NCI-H1930 (cell line): ENCODE data around the gene C10orf71.

Source experiments
- DNase-seq, 2 experiments: peaks; one replicate each; lab custom pipeline; 2025; lab: John Stamatoyannopoulos, UW

Gene C10orf71

DNA sequence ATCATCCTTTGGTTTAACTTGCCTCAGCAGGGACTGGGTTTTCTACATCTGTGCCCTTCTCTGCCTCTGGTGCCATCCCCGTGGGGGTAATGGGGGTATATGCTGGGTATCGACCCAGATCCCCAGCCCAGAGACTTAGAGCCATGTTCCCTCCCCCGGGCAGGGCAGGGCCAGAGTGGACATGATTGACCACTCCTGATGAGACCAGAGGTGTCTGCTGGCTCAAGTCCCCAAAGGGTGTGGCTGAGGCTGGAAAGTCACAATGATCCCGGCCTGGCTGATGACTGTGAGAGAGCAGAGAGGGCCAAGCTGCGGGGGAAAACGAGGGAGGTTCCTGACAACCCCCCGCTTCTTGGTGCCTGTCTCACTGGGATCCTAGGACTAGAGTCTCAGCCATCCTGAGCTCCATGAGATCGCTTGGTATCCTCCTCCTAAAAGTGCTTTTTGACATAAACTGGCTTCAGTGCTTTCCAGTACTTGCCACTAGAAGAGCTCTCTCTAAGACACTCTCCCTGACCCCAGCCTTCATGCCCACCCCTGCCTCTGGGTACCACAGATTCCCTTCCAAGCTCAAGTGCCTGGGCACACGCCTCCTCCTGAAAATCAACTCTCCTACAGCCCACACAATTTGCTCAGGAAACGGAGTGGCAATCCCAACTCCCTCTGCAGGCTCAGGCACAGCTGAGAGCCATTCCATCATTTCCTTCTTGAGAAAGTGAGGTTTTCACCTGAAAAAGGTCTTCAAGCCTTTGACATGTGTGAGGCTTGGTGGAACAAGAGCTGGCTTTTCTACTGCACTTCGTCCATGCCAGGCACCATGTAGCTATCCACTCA, 63.0 kb downstream of the C10orf71 start:
- DNase-seq: no peak

DNA sequence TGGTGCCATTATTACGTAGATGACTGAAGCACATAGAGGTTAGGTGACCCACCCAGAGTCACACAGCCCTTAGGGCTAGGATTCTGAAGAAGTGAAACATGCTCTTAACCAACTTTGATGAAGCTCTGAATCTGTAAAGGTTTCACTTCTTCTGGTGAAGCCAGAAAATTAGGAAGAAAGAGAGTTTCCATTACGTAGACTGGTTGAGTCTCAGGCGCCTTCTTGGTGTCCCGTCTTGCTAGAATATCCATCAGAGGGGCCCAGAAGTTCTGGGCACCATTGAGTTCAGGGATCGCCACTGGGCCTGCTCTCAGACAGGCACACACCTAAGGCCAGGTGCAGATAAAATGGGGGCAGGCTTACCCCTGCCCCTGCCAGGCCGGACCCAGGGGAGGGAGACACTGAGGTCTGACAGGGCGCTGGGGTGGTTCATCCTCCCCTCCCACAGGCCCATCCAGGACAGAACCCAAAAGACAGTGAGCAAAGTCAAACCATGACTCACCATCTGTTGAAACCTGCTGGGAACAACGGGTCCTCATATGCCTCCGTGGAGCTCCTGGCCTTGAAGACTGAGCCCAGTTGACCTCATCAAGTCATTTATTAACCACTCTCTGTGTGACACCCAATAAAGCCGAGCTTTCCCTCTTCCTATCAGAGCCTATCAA, 63.8 kb downstream of the C10orf71 start:
- DNase-seq: no peak

DNA sequence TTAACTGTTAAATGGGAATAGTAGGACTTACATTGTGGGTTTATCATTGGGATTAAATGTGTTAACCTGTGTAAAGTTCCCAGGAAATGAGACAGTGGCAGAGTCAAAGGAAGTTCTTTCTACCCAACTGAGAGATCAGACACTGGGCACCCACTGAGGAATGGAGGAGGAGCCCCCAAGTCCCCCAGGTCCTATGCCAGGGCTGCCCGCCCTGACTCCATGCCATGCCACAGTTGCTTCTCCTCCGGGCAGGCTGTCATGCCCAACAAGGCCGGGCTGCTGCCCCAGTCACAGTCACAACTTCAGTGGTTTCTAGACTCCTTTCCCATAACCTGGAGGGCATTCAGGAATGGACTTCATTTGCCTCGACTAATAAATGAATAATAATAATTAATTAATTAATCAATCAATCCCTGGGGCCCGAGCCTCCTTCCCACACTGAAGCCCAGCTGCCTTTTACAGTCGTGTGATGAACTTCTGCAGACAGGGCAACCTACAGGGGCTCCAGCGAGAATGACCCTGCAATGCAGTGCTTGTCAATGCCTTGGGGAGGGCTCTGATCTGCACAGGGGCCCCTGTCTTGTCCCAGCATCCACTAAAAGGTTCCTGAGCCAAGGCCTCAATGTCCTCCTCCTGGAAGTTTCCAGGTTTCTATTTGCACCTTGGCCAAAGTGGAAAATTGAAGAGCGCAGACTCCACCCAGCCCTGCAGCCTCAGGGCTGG, 64.5 kb downstream of the C10orf71 start:
- DNase-seq: no peak

DNA sequence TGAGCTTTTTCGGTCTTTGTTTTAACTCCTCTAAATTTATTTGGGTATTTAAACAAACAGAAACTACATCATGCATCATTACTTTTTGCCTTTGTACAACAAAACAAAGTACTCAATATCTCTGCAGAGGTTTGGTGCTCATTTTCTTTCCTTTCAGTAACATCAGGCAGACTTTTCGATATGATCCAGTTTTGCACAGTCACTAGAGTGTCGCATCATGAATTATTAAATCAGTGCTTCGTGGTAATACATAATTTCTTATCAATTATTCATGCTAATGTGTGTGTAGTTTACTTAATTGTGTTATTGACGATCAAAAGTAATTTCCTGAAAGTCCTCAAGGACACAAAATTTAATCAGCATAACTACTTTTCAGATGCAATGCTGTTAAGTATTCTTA, 65.1 kb downstream of the C10orf71 start:
- no peak for DNase-seq

DNA sequence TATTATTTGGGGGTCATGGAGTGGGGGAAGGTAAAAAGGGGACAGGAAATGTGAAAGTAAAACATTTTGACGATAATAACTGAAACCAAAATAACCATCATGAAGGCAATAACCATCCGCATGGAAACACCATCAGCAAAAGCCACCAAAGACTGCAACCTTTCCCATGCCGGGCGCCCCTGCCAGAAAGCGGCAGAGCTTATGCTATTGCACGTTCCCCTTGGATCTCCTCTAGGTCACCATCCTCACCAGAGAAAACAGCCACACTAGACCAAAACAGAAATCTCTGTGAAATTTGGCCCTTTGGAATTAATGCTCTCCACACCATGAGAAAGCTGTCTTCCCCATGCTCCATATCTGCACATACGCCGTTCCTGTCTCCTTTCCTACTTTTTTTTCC, 65.8 kb downstream of the C10orf71 start:
- DNase-seq: no peak

DNA sequence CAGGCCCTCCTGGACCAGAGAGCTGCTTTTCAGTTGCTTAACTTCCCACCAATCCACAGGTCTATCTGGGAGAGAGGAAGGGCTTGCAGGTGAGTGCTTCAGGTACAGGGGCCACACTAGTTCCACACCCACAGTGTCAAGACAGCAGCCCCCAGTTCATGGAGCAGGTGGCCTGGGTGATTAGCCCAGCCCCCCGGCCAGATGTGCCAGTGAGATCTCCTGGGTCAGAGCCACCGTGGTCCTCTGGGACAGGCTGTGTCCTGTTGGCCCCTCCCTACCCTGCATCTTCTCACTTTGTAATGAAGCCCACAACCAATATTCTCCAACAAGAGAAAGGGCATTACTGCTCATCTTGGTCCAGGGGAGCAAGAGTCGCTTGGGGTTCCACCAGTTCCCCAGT, 66.3 kb downstream of the C10orf71 start:
- DNase-seq: no peak

DNA sequence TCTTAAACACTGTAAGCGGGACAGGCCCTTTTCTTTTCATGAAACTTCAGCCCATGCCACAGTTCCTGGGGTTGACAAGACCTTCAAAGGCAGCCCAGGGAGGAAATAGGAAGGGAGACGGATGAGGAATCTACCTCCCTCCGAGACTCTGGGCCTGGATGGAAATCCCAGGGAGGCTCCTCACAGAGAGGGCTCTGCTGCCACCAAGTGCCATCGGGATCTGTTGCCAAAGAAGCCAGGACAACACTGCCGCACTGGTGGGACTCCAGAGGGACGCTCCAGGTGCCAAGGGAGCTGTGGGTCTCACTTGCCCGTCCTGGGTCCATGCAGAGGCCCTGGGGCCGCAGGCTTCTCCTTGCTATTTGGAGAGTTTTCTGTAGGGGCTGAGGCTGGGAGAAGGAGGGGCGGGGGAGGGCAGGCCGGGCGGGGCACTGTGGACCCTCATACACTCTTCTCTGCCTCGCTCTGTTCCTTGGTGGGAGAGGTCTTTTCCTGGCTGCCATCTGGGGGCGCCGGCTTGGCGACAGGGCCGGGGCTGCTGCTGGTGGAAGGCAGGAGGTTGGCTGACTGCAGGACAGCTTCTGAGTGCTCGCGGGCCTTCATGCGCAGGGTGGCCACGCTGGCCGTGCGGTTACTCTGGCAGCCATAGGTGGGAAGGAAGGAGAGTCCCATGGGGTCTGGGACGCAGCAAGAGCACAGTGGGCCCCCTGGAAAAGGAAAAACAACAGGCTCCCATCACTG, 66.9 kb downstream of the C10orf71 start:
- DNase-seq: no peak

DNA sequence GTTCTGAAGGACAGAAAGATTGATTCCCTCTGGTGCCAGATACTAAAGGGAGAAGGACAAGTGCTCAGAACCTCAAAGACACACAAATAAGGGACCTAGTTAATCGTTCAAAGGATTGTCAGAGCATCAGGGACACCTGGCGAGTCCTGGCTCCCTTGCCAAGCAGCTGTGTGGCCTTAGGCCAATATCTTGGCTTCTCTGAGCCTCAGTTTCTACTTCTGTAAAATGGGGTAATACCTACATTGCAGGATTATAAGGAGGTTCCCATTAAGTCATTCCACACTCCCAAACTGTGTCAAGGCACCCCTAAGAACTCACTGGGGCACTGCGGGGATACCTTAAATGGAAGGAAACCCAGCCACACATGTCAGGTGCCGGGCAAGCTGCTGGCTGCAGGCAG, 67.5 kb downstream of the C10orf71 start:
- DNase-seq: no peak

DNA sequence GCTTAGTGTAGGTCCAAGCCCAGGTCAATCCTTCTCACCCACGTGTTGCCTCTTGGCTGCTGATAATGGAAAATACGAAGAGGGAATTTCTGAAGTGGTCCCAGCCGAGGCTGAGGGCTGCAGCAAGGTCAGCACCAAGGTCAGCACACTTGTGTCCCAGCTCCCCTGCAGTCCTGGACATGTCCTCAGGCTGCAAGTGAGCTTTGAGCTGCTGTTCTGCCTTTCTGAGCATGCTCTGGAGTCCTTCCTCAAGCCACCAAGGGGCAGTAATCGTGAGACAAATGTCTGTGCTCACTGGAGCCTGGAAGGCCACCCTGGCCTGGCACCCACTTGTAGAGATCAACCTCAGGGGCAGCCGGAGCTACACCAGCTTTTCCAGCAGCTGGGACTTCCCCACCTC, 68.6 kb downstream of the C10orf71 start:
- no peak for DNase-seq

DNA sequence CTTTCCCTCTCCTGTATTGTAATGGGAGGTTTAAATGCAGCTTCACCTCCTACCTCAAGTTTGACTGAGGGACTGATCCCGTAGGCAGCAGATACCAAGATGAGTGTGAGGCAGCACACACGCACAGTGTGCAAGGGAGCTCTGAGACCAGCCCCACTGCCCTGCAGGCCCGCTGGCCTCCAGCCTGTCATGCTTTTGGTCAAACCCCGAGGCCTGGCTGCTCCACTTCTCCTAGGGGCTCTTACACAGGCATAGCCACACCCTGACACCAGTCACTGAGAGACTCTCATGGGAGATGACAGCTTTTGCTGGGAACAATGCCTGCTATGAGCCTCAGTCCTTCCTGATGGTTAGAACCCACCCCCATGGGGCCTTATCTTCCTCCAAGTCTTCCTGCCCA, 69.3 kb downstream of the C10orf71 start:
- no peak for DNase-seq

DNA sequence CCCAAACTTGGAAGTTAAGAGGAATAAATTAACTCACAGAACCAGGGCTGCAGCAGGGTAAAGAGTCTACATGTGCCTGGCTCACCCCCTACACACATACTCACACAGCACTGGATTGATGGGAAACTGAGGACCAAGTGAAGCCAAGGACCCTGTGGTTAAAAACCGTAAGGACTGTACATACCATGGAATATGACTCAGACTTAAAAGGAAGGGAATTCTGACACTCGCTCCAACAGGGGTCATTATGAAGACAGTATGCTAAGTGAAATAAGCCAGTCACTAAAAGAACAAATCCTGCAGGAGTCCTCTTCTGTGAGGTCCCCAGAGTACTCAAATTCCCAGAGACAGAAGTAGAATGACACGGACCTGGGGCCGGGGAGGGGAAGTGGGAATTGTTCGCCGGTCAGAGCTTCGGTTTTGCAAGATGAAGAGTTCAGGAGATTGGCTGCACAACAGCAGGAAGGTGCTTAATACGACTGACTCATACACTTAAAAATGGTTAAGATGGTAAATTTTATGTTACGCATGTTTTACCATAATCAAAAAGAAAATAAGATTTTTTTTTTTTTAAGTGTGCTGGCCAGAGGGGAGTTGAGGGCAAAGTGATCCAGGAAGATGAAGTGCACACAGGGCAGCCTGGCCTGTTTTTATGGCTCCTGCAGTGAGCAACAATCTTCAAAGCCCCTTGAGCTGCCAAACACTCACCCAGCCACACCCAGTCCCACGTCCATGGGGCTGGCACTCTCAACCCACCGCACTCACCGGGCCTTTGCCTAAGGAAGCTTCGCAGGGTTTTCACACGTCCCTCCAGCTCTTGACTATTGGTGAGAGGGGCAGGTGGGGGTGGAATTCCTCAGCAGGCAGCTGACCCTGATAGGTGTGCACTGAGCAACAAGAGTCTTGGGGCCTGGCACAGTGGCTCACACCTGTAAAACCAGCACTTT, 70.5 kb downstream of the C10orf71 start:
- no peak for DNase-seq

DNA sequence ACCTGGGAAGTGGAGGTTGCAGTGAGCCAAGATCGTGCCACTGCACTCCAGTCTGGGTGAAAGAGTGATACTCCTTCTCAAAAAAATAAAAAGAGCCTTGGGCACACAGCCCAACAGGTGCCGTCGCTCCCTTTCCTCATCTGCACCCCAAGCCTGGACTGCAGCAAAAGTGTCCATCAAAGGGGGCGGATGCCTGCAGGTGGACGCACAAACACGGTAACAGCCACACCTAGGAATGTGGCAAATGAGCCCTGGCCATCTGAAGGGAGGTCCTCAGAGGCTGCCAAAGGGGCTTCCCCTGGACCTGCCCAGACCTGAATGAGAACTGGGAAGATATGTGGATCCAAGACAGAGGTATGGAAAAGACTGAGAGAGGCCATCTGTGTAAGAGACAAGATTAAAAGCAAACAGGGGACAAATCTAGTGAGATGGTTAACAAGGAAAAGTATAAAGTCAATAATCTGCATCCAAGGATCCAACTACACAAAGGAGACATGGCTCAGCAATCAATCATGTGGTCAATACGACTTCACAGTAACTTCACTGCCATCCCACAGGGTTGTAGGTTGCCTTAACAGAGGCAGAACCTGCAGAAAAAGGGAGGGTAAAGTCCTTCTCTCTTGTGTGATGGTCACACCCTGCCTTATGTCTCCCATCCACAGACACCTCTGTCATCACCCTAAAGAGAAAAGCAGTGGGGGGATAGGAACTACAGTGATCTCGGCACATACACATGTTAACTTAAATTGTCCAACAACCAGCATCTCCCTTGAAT, 71.5 kb downstream of the C10orf71 start:
- DNase-seq: no peak

DNA sequence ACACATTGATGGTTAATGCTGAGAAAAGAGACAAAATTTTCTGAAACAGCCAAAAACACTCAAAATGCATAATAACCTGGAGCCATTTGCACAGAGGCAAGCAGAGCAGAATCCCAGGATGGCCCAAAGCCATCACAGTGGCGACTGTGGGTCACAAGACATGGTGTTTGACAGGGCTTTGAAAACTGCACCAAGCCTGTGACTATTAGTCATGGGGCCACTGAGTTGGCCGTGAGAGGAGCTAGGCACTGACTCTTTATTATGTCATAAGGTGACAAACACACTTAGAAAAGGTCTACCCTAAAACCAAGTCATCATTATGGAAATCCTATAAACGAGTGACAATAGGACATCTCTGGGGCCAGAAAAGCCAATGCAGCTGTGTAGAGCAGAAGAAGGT, 73.0 kb downstream of the C10orf71 start:
- no peak for DNase-seq

DNA sequence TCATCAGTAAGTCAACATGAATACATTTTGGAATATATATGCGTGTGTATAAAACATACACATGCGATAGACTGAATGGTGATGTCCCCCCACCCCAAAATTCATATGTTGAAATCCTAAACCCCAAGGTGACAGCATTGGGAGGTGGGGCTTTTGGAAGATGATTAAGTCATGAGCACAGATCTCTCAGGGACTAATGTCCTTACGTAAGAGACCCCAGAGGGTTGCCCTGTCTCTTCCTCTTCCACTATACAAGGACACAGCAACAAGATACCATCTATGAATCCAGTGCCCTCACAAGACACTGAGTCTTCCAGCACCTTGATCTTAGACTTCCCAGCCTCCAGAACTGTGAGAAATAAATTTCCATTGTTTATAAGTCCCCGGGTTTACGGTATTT, 74.4 kb downstream of the C10orf71 start:
- DNase-seq: no peak

DNA sequence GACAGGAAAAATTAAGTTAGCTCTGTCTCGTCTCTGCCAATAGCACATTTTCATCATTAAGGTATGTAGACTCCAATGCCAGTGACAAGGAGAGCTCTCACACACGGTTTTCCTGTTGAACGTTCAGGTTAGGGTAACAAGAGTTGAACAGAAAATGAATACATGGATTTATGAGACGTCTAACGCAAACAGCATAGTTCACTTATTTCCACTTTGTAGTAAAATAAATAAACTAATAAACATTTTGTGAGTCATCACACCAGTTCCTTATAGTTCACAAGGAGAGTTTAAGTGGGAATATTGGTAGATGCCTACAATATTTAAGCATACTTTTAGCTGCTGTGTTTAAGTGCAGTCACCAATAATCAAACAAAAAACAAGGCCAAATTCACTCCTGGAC, 75.8 kb downstream of the C10orf71 start:
- no peak for DNase-seq

DNA sequence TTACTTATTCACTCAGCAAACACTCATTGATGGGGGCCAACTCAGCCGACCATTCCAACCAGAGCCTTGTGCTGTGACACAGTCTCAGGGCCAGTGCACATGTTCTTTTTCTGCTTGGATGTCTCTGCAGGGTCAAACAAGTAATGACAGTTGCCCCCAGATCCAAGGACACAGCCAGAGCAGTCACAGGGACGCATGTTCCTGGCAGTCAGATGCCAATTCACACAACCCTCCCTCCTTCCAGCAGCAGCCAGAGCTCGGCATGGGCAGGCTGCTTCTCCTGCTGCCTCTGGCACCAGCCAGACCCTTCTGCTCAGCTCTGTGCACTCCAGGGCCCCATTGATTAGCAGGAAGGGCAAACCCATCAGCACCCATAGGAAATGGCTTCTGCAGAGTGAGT, 76.6 kb downstream of the C10orf71 start:
- DNase-seq: no peak
